ENCODE data around the gene USP37. TPM values are rescaled to one million over a fixed set of nuclear protein-coding genes. Genes with fewer than 3 reads are reported as not detected.

Gene USP37
- total and polyA plus RNA-seq, 8 donors = 2.1 to 8.6 (median 5.0) TPM

GRCh38 chr2:218432676-218433365 is 135.3 kb downstream of the USP37 start:
- intact Hi-C loops (cut with DNase I) = no loop called here
- H3K27ac ChIP-seq = no peak overlapping the region
- no peaks in the 10 kb centered on the region for H3K27me3 ChIP-seq
- WGBS, 2 donors = 92 to 96% methylated on average over 8 of the region's 8 CpGs
- no peak overlapping the region for H3K4me3 ChIP-seq
- no peaks in the 10 kb centered on the region for H3K9me3 ChIP-seq
- ATAC-seq = no peak
- H3K4me1 ChIP-seq = no peaks in the 10 kb centered on the region
- peak in 1 of 6 donors; percentile 20 for DNase-seq
- H3K36me3 ChIP-seq = no peaks in the 10 kb centered on the region
- TF ChIP-seq CTCF (IDR thresholded peaks at IDR 0.05) = no peak
- FAIRE-seq = no peak

GRCh38 chr2:218431878-218432277 is 136.3 kb downstream of the USP37 start:
- no peak overlapping the region for H3K27ac ChIP-seq
- no peak for FAIRE-seq
- H3K27me3 ChIP-seq = no peaks in the 10 kb centered on the region
- no peak overlapping the region for H3K4me3 ChIP-seq
- intact Hi-C loops (cut with DNase I) = no loop called here
- no peaks in the 10 kb centered on the region for H3K36me3 ChIP-seq
- no peaks in the 10 kb centered on the region for H3K4me1 ChIP-seq
- DNase-seq = peak in 1 of 6 donors; percentile 35
- no peak for ATAC-seq
- TF ChIP-seq CTCF (IDR thresholded peaks at IDR 0.05) = no peak
- H3K9me3 ChIP-seq = no peaks in the 10 kb centered on the region
- WGBS, 2 donors = 81 to 95% methylated on average over 6 to 10 of the region's 10 CpGs

- 90 to 92% methylated on average over 11 of the region's 11 CpGs for WGBS, 2 donors
- no peaks in the 10 kb centered on the region for H3K27me3 ChIP-seq
- no peaks in the 10 kb centered on the region for H3K36me3 ChIP-seq
- H3K27ac ChIP-seq = no peak overlapping the region
- DNase-seq (peak in 1 of 6 donors; percentile 14), ATAC-seq (no peak), FAIRE-seq (no peak)
- intact Hi-C loops (cut with DNase I) = no loop called here
- no peak for TF ChIP-seq CTCF (IDR thresholded peaks at IDR 0.05)
- no peaks in the 10 kb centered on the region for H3K4me1 ChIP-seq
- no peak overlapping the region for H3K4me3 ChIP-seq
- H3K9me3 ChIP-seq = no peaks in the 10 kb centered on the region
Measured at GRCh38 chr2:218430721-218431120, 137.4 kb downstream of the USP37 start.

GRCh38 chr2:218429911-218430692 is 138.0 kb downstream of the USP37 start:
- TF ChIP-seq CTCF (IDR thresholded peaks at IDR 0.05) = no peak
- intact Hi-C loops (cut with DNase I) = no loop called here
- Histone ChIP-seq H3K9me3 (no peaks in the 10 kb centered on the region), H3K36me3 (no peaks in the 10 kb centered on the region), H3K4me1 (no peaks in the 10 kb centered on the region), H3K4me3 (no peak overlapping the region), H3K27ac (no peak overlapping the region), H3K27me3 (no peaks in the 10 kb centered on the region)
- FAIRE-seq (no peak), ATAC-seq (no peak), DNase-seq (peak in 1 of 6 donors; percentile 25)
- WGBS, 2 donors = 74 to 85% methylated on average over 9 of the region's 9 CpGs

Measured in pancreas (tissue), 10 donors.